ENCODE measurements around the gene SDF2. TPM values are rescaled to one million over a fixed set of nuclear protein-coding genes. Genes with fewer than 3 reads are reported as not detected.
A peak's percentile ranks its signal among the peaks of the same experiment; 100 is the strongest.

The SDF2 gene
- total and polyA plus RNA-seq, 10 of the 15 experiments (the other 5 are each of a cell fraction or from before 2014, with no cell fraction given) = 29.8 to 81.0 (median 41.5) TPM

DNA sequence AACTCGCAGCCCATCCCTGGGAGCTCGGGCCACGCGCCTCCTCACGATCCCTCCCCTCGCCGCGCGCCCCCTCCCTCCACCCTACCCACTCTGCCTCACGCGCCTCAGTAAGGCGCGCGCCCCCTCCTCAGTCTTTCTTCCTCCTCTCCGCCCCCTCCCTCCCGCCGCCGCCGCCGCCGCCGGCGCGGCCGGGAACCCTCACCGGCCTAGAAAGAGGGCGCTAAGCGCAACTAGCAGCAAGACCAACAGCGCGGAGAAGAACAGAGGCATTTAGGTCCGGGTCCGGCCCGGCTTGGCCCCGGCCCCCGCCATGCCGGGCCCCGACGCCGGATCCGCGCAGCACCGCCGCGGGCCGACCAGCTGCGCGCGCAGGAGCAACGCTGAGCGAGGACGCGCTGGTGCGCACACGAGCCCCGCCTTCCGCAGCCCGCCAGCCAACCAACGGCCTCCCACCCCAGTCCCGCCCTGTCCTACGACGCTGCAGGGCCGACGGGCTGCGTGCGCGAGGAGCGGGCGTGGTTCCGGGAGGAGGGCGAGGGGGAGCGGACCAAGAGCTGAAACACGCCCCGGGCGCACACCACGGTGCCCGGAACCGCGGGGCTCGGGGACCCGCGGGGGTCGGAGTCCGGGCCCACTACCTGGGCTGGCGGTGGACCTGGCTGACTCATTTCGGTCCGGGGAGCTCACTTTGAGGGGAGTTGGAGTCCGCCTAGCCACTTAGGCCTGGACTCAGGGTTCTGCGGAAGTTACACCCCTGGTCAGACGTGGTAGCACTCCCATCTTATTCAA is 16.7 kb downstream of the SDF2 start, which contains the start of gene BLTP2:
Gene BLTP2, minus strand, starts transcription at position 372 of the 789 bp plus-strand sequence. Its CDS starts 102 bp downstream, at position 270.
- Histone ChIP-seq H3K4me3 (peak within 1 kb of the TSS; percentile 85), H3K27ac (ENCODE audit: control insufficient read depth, insufficient read depth) (peak within 1 kb of the TSS; percentile 85), H2AFZ (ENCODE audit: control insufficient read depth, low read depth, low read length) (peak within 1 kb of the TSS; percentile 70), H3K79me2 (ENCODE audit: control insufficient read depth, insufficient read depth, low read length) (peaks cover 33% of the 10 kb centered on the region), H3K4me2 (ENCODE audit: control insufficient read depth, insufficient read depth) (peak within 1 kb of the TSS; percentile 77), H3K27me3 (replicated peaks in 1 of 2; ENCODE audit: control insufficient read depth in 2 of 2, insufficient read depth in 2 of 2, low read length in 1 of 2) (no peaks in the 10 kb centered on the region), H3K36me3 (ENCODE audit: control insufficient read depth in 2 of 2, insufficient read depth in 2 of 2, low read length in 1 of 2) (peaks cover 10 to 26% of the 10 kb centered on the region in 2 experiments), H3K9me3 (replicated peaks; ENCODE audit: control insufficient read depth, insufficient read depth, low read length) (no peaks in the 10 kb centered on the region), H3K9ac (ENCODE audit: control insufficient read depth, insufficient read depth, low read length) (peak within 1 kb of the TSS; percentile 80), H3K4me1 (ENCODE audit: control insufficient read depth, insufficient read depth, low read length) (peaks cover 14% of the 10 kb centered on the region), H4K20me1 (ENCODE audit: control insufficient read depth, insufficient read depth) (no peaks in the 10 kb centered on the region; the same call in 1 of the 2 replicates)
- DNase-seq (ENCODE audit: low read depth, low spot score) (peak; percentile 82), ATAC-seq (peak; percentile 97), FAIRE-seq (peak; percentile 89)
- under 1% methylated on average over 64 of the region's 89 CpGs for WGBS (ENCODE audit: insufficient coverage, insufficient replicate concordance, low lambda C conversion rate, missing lambda C conversion rate)
- ChIA-PET RAD21 (ENCODE audit: unreplicated experiment) (interaction anchor here (0.6 to 2.9 kb wide), 13 partner anchors 17 to 472 kb away, joined by 3 to 22 read pairs (median 5); partner anchors contain the start of genes ALDOC, IFT20, PIGS and PROCA1), CTCF (interaction anchor here (0.6 to 7.5 kb wide), 17 partner anchors 13 to 308 kb away, joined by 3 to 84 read pairs (median 5); partner anchors contain the start of genes NEK8, SDF2, SUPT6H and TLCD1), SMC1A (ENCODE audit: uncharacterized antibody, unreplicated experiment) (interaction anchor here (0.7 to 4.2 kb wide), 8 partner anchors 13 to 307 kb away, joined by 3 to 22 read pairs (median 4); partner anchors contain the start of genes PHF12, PROCA1, RPL23A and SDF2), POLR2A (interaction anchor here (0.5 to 5.4 kb wide), 23 partner anchors 10 to 304 kb away, joined by 3 to 46 read pairs (median 6); partner anchors contain the start of genes ALDOC, NEK8, PIGS and PROCA1)
- intact Hi-C loops (cut with micrococcal nuclease; ENCODE audit: unreplicated experiment) (loop anchor here (2.0 kb wide), 1 partner anchor 46 kb away; the partner anchor contains the start of gene SPAG5), in situ Hi-C loops (cut with MboI) (no loop called here)
- no TSS peak for BruUV-seq (replicated peaks)
- TF ChIP-seq RFX5 (IDR thresholded peaks at IDR 0.05; ENCODE audit: low read depth, low read length) (peak; percentile 37; the same call in 1 of the 2 replicates), BCL11A (IDR thresholded peaks at IDR 0.05; ENCODE audit: low read depth, low read length) (no peak), BHLHE40 (IDR thresholded peaks at IDR 0.05; ENCODE audit: borderline replicate concordance in 1 of 2, low read depth in 2 of 2, low read length in 1 of 2) (peak; percentile 40 to 74; a peak in 3 of 4 replicates), RELA (IDR thresholded peaks at IDR 0.05; ENCODE audit: borderline replicate concordance, partially characterized antibody) (no peak), GATAD2B (conservative IDR thresholded peaks at IDR 0.05; ENCODE audit: low read depth) (peak; percentile 79; the same call in 1 of the 2 replicates), TAF1 (IDR thresholded peaks at IDR 0.05; ENCODE audit: borderline replicate concordance, low read depth, low read length) (no peak; the same call in 1 of the 2 replicates), ZNF592 (IDR thresholded peaks at IDR 0.05) (no peak), RAD21 (IDR thresholded peaks at IDR 0.05; ENCODE audit: insufficient read depth, low read depth, low read length) (no peak), SRF (IDR thresholded peaks at IDR 0.05; ENCODE audit: low read depth in 2 of 2, low read length in 2 of 2) (0 out of 4 replicates have a peak, but pooled peaks of 1 of the 2 experiments have one; percentile 45), SMAD5 (IDR thresholded peaks at IDR 0.05; ENCODE audit: low read depth) (0 out of 2 replicates have a peak, but pooled peaks have one; percentile 36), ATF3 (IDR thresholded peaks at IDR 0.05; ENCODE audit: borderline replicate concordance, extremely low read depth, low read depth, low read length) (no peak), CBX5 (IDR thresholded peaks at IDR 0.05; ENCODE audit: low read depth) (no peak)
- TF ChIP-seq, protein P1, sequence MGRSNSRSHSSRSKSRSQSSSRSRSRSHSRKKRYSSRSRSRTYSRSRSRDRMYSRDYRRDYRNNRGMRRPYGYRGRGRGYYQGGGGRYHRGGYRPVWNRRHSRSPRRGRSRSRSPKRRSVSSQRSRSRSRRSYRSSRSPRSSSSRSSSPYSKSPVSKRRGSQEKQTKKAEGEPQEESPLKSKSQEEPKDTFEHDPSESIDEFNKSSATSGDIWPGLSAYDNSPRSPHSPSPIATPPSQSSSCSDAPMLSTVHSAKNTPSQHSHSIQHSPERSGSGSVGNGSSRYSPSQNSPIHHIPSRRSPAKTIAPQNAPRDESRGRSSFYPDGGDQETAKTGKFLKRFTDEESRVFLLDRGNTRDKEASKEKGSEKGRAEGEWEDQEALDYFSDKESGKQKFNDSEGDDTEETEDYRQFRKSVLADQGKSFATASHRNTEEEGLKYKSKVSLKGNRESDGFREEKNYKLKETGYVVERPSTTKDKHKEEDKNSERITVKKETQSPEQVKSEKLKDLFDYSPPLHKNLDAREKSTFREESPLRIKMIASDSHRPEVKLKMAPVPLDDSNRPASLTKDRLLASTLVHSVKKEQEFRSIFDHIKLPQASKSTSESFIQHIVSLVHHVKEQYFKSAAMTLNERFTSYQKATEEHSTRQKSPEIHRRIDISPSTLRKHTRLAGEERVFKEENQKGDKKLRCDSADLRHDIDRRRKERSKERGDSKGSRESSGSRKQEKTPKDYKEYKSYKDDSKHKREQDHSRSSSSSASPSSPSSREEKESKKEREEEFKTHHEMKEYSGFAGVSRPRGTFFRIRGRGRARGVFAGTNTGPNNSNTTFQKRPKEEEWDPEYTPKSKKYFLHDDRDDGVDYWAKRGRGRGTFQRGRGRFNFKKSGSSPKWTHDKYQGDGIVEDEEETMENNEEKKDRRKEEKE (IDR thresholded peaks at IDR 0.05) = no peak

Measured in GM12878 (cell line).